Thyroid gland (tissue), 4 donors: ENCODE data around the gene HPS4.

ENCODE experiments used
- CTCF ChIP-seq, 6 experiments: fragments of 200-600 bp in 3 of 6; fragments of 450-650 bp in 3 of 6; sonication (generic) in 3 of 6; IDR thresholded peaks; one replicate each; pipeline ENCODE4 v1.5.1; 2016 to 2019; ENCODE audit warnings: antibody characterized with exemption in 6 of 6, mild to moderate bottlenecking in 2 of 6, inconsistent platforms in 1 of 6, moderate library complexity in 1 of 6
- POLR2A ChIP-seq, 2 donors: fragments of 450-650 bp; IDR thresholded peaks; one replicate each; pipeline ENCODE4 v1.6.1; 2017; ENCODE audit warnings: antibody characterized with exemption in 2 of 2, mild to moderate bottlenecking in 2 of 2, moderate library complexity in 1 of 2

- TF ChIP-seq CTCF (IDR thresholded peaks at IDR 0.05) (no peak), POLR2A (IDR thresholded peaks at IDR 0.05) (no peak)
These were observed 44.0 kb downstream of the HPS4 start for GRCh38 chr22:26439559-26439958.
